Endothelial cell of umbilical vein (primary cell): ENCODE results near the gene TMEM237. TPM values are rescaled to one million over a fixed set of nuclear protein-coding genes. Genes with fewer than 3 reads are reported as not detected.

Experiments used
- BruUV-seq: library from RNA; stranded (reverse); fragments of 400-500 nt; replicated peaks from 2 replicates; lab custom pipeline; 2021; lab: Mats Ljungman, UMichigan
- CTCF ChIA-PET: fragments of 300-600, 350-600 bp; sonication (Branson Sonifier 250); formaldehyde crosslinking; loops from one replicate; lab custom pipeline; 2021; ENCODE audit warnings: antibody characterized with exemption, inconsistent platforms; lab: Charles Lee
- POLR2A ChIA-PET: fragments of 300-600, 350-600 bp; sonication (Branson Sonifier 250); formaldehyde crosslinking; loops from one replicate; lab custom pipeline; 2021; ENCODE audit warnings: antibody characterized with exemption, inconsistent platforms; lab: Charles Lee
- DNase-seq: peaks from one replicate; pipeline ENCODE4 v3.0.0-alpha.2; 2011; ENCODE audit warnings: low read depth, low spot score
- FAIRE-seq: peaks from 2 replicates; lab custom pipeline; 2011; peaks lifted over from hg19 to GRCh38; lab: Jason Lieb, UNC
- H2AFZ ChIP-seq: 2 replicates; pipeline ENCODE4 v1.6.0; 2012; ENCODE audit warnings: low read depth, low read length, control low read depth, inconsistent platforms
- H3K27ac ChIP-seq: 2 replicates; pipeline ENCODE4 v1.5.1; 2011; ENCODE audit warnings: low read depth, mild to moderate bottlenecking, control low read depth, low read length, moderate library complexity; ENCODE audit not compliant: insufficient read depth
- H3K27me3 ChIP-seq, 2 experiments: 2 replicates each; pipeline versions ENCODE4 v1.6.0 to v1.6.1; 2011; ENCODE audit warnings: low read length in 2 of 2, mixed read lengths in 1 of 2; ENCODE audit not compliant: control insufficient read depth in 2 of 2, insufficient read depth in 2 of 2
- H3K36me3 ChIP-seq, 2 experiments: 2 replicates in 1 of 2; 3 replicates in 1 of 2; pipeline ENCODE4 v1.5.1; 2011; ENCODE audit warnings: low read length in 2 of 2, mild to moderate bottlenecking in 1 of 2, moderate library complexity in 1 of 2; ENCODE audit not compliant: control insufficient read depth in 2 of 2, insufficient read depth in 2 of 2; ENCODE audit errors: extremely low read depth in 1 of 2
- H3K4me1 ChIP-seq: 3 replicates; pipeline ENCODE4 v1.5.1; 2011; ENCODE audit warnings: mild to moderate bottlenecking, low read length; ENCODE audit not compliant: control insufficient read depth, insufficient read depth; ENCODE audit errors: extremely low read depth
- H3K4me2 ChIP-seq: 2 replicates; pipeline ENCODE4 v1.6.1; 2011; ENCODE audit warnings: low read length, control low read depth, mixed read lengths; ENCODE audit not compliant: insufficient read depth
- H3K4me3 ChIP-seq, 3 experiments: fragments of 200-600 bp in 1 of 3; sonication (generic), shearing (Covaris generic) in 1 of 3; replicated peaks in 1 of 3; 2 replicates each; pipeline ENCODE4 v1.5.1; 2011 to 2016; ENCODE audit warnings: control low read depth in 3 of 3, low read length in 3 of 3, mild to moderate bottlenecking in 2 of 3, inconsistent platforms in 1 of 3, low read depth in 1 of 3, moderate library complexity in 1 of 3; ENCODE audit not compliant: insufficient read depth in 1 of 3
- H3K79me2 ChIP-seq: 2 replicates; pipeline ENCODE4 v1.6.0; 2012; ENCODE audit warnings: low read length, inconsistent platforms; ENCODE audit not compliant: control insufficient read depth, insufficient read depth
- H3K9ac ChIP-seq: replicated peaks from 2 replicates; pipeline ENCODE3; 2011; ENCODE audit warnings: low read length, control low read depth; ENCODE audit not compliant: insufficient read depth; ENCODE audit errors: extremely low read depth
- H3K9me1 ChIP-seq: replicated peaks from 3 replicates; pipeline ENCODE4 v1.6.0; 2011; ENCODE audit warnings: mild to moderate bottlenecking, low read length; ENCODE audit not compliant: control insufficient read depth, insufficient read depth; ENCODE audit errors: extremely low read depth
- H3K9me3 ChIP-seq: replicated peaks from 2 replicates; pipeline ENCODE4 v1.5.1; 2012; ENCODE audit warnings: low read length, inconsistent platforms; ENCODE audit not compliant: control insufficient read depth, insufficient read depth
- H4K20me1 ChIP-seq: replicated peaks from 2 replicates; pipeline ENCODE3; 2011; ENCODE audit warnings: mild to moderate bottlenecking, low read length; ENCODE audit not compliant: control insufficient read depth, insufficient read depth; ENCODE audit errors: extremely low read depth
- EZH2 ChIP-seq: IDR thresholded peaks from 2 replicates; pipeline ENCODE4 v1.6.1; 2012; ENCODE audit warnings: borderline replicate concordance, low read depth, mild to moderate bottlenecking, moderate library complexity, low read length, inconsistent platforms; ENCODE audit not compliant: severe bottlenecking
- FOS ChIP-seq: IDR thresholded peaks from 2 replicates; pipeline ENCODE4 v1.6.1; 2011; ENCODE audit warnings: mild to moderate bottlenecking, low read length, moderate library complexity, borderline replicate concordance; ENCODE audit not compliant: insufficient read depth
- GATA2 ChIP-seq: IDR thresholded peaks from 2 replicates; pipeline ENCODE4 v1.7.0; 2011; ENCODE audit warnings: low read depth, mild to moderate bottlenecking, moderate library complexity, mixed read lengths, low read length; ENCODE audit not compliant: insufficient read length, insufficient read depth
- JUN ChIP-seq: IDR thresholded peaks from 2 replicates; pipeline ENCODE4 v1.6.1; 2011; ENCODE audit warnings: borderline replicate concordance, low read depth; ENCODE audit not compliant: insufficient read length, insufficient read depth
- MYC ChIP-seq: IDR thresholded peaks from one replicate; pipeline ENCODE4 v1.6.1; 2011; ENCODE audit warnings: mild to moderate bottlenecking, low read depth, low read length
- POLR2A ChIP-seq: IDR thresholded peaks from 2 replicates; pipeline ENCODE4 v1.6.1; 2012; ENCODE audit warnings: low read depth, mild to moderate bottlenecking, control low read depth, low read length
- POLR2AphosphoS5 ChIP-seq: IDR thresholded peaks from 2 replicates; pipeline ENCODE4 v1.6.1; 2012; ENCODE audit warnings: low read depth, mild to moderate bottlenecking, control low read depth, low read length, moderate library complexity; ENCODE audit not compliant: insufficient read depth
- dilution Hi-C: fragments of 300-500 bp; cut with MboI; formaldehyde crosslinking; loops from one replicate; pipeline ENCODE4 v1.15.0; 2019; ENCODE audit warnings: low sequenced_read_pairs; ENCODE audit not compliant: extremely low pct_ligation_motif_present
- intact Hi-C: fragments of 100-400 bp; cut with micrococcal nuclease; formaldehyde crosslinking; loops from one replicate; pipeline ENCODE4 v1.10.0; 2022
- polyA plus RNA-seq, 4 experiments: library from polyadenylated mRNA; depleted of rRNA in 3 of 4; stranded (reverse) in 3 of 4; unstranded in 1 of 4; fragments of >200 nt; gene quantifications; 2 replicates each; pipeline versions ENCODE4 v1.2.1 to v1.2.3, GENCODE V29; 2011 to 2012; ENCODE audit warnings: missing spikeins in 1 of 4
- total RNA-seq: library from RNA; stranded (reverse); gene quantifications from 2 replicates; pipeline ENCODE4 v1.2.3, GENCODE V29; 2021
- TF ChIP-seq, protein P1 (sequence below): IDR thresholded peaks from 2 replicates; pipeline ENCODE4 v1.6.1; 2011; ENCODE audit not compliant: insufficient read depth, insufficient read length
- TF ChIP-seq, protein P2 (sequence below), 2 donors: IDR thresholded peaks; 1 replicate in 1 of 2; 2 replicates in 1 of 2; pipeline ENCODE4 v1.5.1; 2011; ENCODE audit warnings: low read length in 2 of 2, mild to moderate bottlenecking in 2 of 2, moderate library complexity in 2 of 2, control low read depth in 1 of 2, inconsistent platforms in 1 of 2, low read depth in 1 of 2; ENCODE audit not compliant: insufficient read depth in 1 of 2; ENCODE audit errors: extremely low read depth in 1 of 2

Gene TMEM237
- total and polyA plus RNA-seq, 2 donors (not counting 3 experiments of a cell fraction or from before 2014, with no cell fraction given): 41.2 to 64.7 TPM

DNA sequence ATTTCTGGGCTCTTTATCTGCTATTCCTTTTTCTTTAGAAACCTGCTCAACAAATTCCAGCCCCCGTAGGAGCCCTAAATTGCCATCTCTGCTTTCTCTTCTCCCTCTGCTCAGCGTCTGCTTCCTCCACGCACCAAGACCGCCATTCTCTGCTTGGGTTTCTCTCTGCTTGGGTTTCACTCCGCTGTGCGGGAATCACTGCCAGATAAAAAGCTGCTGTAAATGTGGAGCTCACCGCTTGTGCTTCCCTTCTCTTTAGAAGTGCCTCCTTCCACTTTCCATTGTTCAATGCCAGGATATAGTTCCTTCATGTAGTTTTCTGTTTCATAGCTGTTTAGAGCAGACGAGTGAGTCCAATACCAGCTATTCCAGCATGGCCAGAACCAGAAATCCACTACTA lies 45.9 kb downstream of the TMEM237 start:
- FAIRE-seq (no peak), DNase-seq (no peak)
- Histone ChIP-seq H3K79me2 (no peaks in the 10 kb centered on the region), H3K9me3 (no peaks in the 10 kb centered on the region), H3K4me2 (no peak overlapping the region), H3K4me3 (no peak overlapping the region), H3K9ac (no peak overlapping the region), H3K36me3 (no peaks in the 10 kb centered on the region), H2AFZ (no peak overlapping the region), H4K20me1 (no peaks in the 10 kb centered on the region), H3K9me1 (no peaks in the 10 kb centered on the region), H3K4me1 (no peaks in the 10 kb centered on the region), H3K27me3 (no peaks in the 10 kb centered on the region), H3K27ac (no peak overlapping the region)
- BruUV-seq: no TSS peak
- ChIA-PET CTCF (interaction anchor here (0.6 to 0.9 kb wide), 2 partner anchors 121 to 299 kb away, joined by 3 read pairs; no protein-coding TSS in a partner anchor), POLR2A (no interaction called here)
- dilution Hi-C loops (no loop called here), intact Hi-C loops (no loop called here)
- TF ChIP-seq JUN: no peak
- TF ChIP-seq FOS: no peak
- no peak for TF ChIP-seq EZH2
- no peak for TF ChIP-seq POLR2AphosphoS5
- TF ChIP-seq, protein P1, sequence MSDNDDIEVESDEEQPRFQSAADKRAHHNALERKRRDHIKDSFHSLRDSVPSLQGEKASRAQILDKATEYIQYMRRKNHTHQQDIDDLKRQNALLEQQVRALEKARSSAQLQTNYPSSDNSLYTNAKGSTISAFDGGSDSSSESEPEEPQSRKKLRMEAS: no peak
- TF ChIP-seq GATA2: no peak
- no peak for TF ChIP-seq MYC
- TF ChIP-seq POLR2A: no peak
- TF ChIP-seq, protein P2, sequence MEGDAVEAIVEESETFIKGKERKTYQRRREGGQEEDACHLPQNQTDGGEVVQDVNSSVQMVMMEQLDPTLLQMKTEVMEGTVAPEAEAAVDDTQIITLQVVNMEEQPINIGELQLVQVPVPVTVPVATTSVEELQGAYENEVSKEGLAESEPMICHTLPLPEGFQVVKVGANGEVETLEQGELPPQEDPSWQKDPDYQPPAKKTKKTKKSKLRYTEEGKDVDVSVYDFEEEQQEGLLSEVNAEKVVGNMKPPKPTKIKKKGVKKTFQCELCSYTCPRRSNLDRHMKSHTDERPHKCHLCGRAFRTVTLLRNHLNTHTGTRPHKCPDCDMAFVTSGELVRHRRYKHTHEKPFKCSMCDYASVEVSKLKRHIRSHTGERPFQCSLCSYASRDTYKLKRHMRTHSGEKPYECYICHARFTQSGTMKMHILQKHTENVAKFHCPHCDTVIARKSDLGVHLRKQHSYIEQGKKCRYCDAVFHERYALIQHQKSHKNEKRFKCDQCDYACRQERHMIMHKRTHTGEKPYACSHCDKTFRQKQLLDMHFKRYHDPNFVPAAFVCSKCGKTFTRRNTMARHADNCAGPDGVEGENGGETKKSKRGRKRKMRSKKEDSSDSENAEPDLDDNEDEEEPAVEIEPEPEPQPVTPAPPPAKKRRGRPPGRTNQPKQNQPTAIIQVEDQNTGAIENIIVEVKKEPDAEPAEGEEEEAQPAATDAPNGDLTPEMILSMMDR (IDR thresholded peaks at IDR 0.05; ENCODE audit: extremely low read depth in 1 of 2, insufficient read depth in 1 of 2, low read depth in 1 of 2, low read length in 2 of 2): no peak
